OCI-LY3 (cell line): Measurements from ENCODE around the gene SMIM43.

Experiments
- EZH2phosphoT487 ChIP-seq: fragments of 200-600 bp; shearing (Covaris generic); IDR thresholded peaks from 2 replicates; pipeline ENCODE4 v1.6.1; 2018; ENCODE audit warnings: antibody characterized with exemption, mixed run types, low read depth
- TF ChIP-seq, protein P1 (sequence below): fragments of 200-600, 300-600 bp; sonication (generic); IDR thresholded peaks from 2 replicates; pipeline ENCODE4 v1.5.1; 2014; ENCODE audit warnings: antibody characterized with exemption, low read length, low read depth

DNA sequence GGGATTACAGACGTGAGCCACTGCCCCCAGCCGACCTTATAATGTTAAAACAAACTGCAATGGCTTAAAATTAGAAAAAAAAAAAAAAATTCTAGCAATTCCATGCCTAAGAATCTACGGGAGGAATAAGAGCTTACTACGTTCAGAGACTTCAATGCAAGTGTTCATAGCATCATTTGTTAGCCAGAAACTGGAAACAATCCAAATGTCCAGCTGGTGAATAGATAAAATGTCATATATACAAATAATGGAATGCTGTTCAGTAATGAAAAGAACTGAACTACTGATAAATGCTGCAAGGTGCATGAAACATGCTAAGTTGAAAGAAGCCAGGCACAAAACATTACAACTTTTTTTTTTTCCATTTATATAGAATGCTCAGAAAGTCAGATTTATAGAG, 41.4 kb upstream of the SMIM43 start:
- TF ChIP-seq, protein P1, sequence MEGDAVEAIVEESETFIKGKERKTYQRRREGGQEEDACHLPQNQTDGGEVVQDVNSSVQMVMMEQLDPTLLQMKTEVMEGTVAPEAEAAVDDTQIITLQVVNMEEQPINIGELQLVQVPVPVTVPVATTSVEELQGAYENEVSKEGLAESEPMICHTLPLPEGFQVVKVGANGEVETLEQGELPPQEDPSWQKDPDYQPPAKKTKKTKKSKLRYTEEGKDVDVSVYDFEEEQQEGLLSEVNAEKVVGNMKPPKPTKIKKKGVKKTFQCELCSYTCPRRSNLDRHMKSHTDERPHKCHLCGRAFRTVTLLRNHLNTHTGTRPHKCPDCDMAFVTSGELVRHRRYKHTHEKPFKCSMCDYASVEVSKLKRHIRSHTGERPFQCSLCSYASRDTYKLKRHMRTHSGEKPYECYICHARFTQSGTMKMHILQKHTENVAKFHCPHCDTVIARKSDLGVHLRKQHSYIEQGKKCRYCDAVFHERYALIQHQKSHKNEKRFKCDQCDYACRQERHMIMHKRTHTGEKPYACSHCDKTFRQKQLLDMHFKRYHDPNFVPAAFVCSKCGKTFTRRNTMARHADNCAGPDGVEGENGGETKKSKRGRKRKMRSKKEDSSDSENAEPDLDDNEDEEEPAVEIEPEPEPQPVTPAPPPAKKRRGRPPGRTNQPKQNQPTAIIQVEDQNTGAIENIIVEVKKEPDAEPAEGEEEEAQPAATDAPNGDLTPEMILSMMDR: no peak
- TF ChIP-seq EZH2phosphoT487: no peak
